Stimulated activated CD8-positive, alpha-beta memory T cell treated with anti-CD3 and anti-CD28 coated beads, Interleukin-12 subunit alpha, Interleukin-12 subunit beta, amount 100 ng/mL, for 1 hour (primary cell): ENCODE results near the gene IFFO2.
"Not testable (repeated sequence)": the region's sequence is repeated elsewhere in the genome, so short reads cannot be mapped to it uniquely, and the experiment has no call there.

Source experiments
- DNase-seq: peaks from one replicate; pipeline ENCODE4 v3.0.0-alpha.2; 2020; ENCODE audit warnings: low read depth

Gene IFFO2

GRCh38 chr1:18874600-18874999, 81.9 kb downstream of the IFFO2 start:
- DNase-seq = no peak

GRCh38 chr1:18874036-18874435, 82.4 kb downstream of the IFFO2 start:
- DNase-seq = no peak

GRCh38 chr1:18872071-18872611, 84.3 kb downstream of the IFFO2 start:
- DNase-seq = no peak

GRCh38 chr1:18871401-18872070, 84.9 kb downstream of the IFFO2 start:
- DNase-seq = no peak

- no peak for DNase-seq
These were observed 85.5 kb downstream of the IFFO2 start for GRCh38 chr1:18870957-18871356.

- DNase-seq = not testable (repeated sequence)
These were observed 85.9 kb downstream of the IFFO2 start for GRCh38 chr1:18870595-18870865.

GRCh38 chr1:18869847-18870594, 86.5 kb downstream of the IFFO2 start:
- no peak for DNase-seq

GRCh38 chr1:18868801-18869424, 87.6 kb downstream of the IFFO2 start:
- no peak for DNase-seq

- DNase-seq = no peak
These were observed 88.1 kb downstream of the IFFO2 start for GRCh38 chr1:18868354-18868753.

GRCh38 chr1:18866846-18867245, 89.6 kb downstream of the IFFO2 start:
- no peak for DNase-seq

- DNase-seq = no peak
These were observed 90.2 kb downstream of the IFFO2 start for GRCh38 chr1:18866314-18866713.

- no peak for DNase-seq
These were observed 91.3 kb downstream of the IFFO2 start for GRCh38 chr1:18865176-18865575.

GRCh38 chr1:18861590-18861989, 94.9 kb downstream of the IFFO2 start:
- DNase-seq = no peak

- DNase-seq = no peak
These were observed 95.4 kb downstream of the IFFO2 start for GRCh38 chr1:18861082-18861481.

GRCh38 chr1:18859560-18859959, 96.9 kb downstream of the IFFO2 start, which contains the start of gene TAS1R2:
TSS of gene TAS1R2 (minus strand) at chr1:18859660. CDS start at chr1:18859660, 0 bp downstream.
- DNase-seq = no peak

- DNase-seq = no peak
These were observed 98.3 kb downstream of the IFFO2 start for GRCh38 chr1:18858070-18858688.

GRCh38 chr1:18856435-18856834, 100.0 kb downstream of the IFFO2 start:
- DNase-seq = no peak

- no peak for DNase-seq
These were observed 100.9 kb downstream of the IFFO2 start for GRCh38 chr1:18855573-18855972.

- DNase-seq = no peak
These were observed 102.0 kb downstream of the IFFO2 start for GRCh38 chr1:18854331-18855025.
